Stimulated activated CD4-positive, alpha-beta T cell treated with anti-CD3 and anti-CD28 coated beads, Interleukin-4, amount 100 ng/mL, for 4 hours (primary cell): ENCODE data around the gene TRIM33.
A peak's percentile ranks its signal among the peaks of the same experiment; 100 is the strongest.

Experiments used
- DNase-seq, 2 experiments: peaks; one replicate each; pipeline ENCODE4 v3.0.0-alpha.2; 2020

TRIM33 gene

GRCh38 chr1:114346480-114347029, 164.4 kb downstream of the TRIM33 start:
- peak; percentile 93 to 97 for DNase-seq

DNA sequence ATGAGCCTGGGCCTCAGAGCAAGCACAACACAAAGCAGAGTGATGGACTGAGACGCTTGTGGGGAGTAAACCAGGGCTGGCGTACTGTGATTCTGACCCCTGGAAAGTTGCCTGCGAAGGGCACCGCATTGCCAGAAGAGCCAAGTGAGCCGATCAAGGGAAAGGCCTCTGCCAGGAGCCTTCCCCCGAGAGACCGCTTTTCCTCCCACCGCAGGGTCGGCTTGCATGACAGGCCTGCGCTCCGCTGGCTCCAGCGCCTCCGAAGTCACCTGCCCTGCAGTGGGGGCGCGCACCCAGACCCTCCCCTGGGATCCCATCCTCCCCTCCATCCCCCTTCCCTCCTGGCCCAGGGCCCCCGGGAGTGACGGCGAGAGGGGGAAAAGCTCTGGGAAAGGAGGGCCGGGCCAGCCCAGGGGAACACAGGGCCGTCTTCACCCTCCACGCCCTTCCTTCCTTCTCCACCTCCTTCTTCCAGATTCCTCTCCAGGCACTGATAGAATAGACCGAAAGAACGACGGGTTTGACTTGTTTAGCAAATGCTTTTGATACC, 165.0 kb downstream of the TRIM33 start:
- peak in 1 of 2 experiments; percentile 5 for DNase-seq

DNA sequence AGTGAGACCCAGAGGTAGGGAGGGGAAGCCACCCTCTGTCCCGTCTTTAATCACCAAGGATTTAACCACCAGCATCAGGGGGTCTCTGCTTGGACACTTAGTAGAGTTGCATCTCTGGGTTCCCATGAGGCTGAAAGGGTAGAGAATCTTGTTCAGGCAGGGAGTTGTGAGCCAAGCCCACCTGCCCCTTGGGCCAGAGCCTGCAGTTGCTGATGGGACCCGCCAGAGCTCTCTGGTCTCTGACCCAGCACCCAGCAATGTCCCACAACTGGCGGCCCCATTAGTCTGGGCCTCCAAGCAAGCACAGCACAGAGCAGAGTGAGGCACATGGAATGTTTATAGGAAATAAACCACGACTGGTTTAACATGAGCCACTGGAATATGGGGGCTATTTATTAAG, 166.3 kb downstream of the TRIM33 start:
- DNase-seq, result no peak
